ENCODE results near the gene CCDC134. TPM values are rescaled to one million over a fixed set of nuclear protein-coding genes. Genes with fewer than 3 reads are reported as not detected.

Gene CCDC134
- total and polyA plus RNA-seq, 2 of the 8 experiments (the other 6 are each of a cell fraction or from before 2014, with no cell fraction given), result 7.7 to 20.0 TPM

DNA sequence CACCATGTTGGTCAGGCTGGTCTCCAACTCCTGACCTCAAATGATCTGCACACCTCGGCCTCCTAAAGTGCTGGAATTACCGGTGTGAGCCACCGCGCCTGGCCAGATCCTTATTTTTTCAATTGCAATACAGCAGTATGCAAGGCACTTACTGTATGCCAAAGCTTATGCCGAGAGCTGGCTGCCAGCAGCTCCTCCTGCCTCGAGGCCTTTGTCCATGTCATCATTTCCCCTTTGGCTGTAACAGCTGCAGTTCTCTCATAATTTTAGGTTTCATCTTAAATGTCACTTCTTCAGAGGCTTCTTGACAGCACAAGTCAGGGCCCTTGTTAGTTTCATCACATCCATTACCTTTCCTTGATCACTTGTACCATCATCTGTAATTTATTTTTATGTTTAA lies 30.9 kb downstream of the CCDC134 start:
- Histone ChIP-seq H3K4me3 (ENCODE audit: extremely low read depth in 1 of 4, insufficient read depth in 2 of 4, low read depth in 3 of 4, low read length in 4 of 4) (no peak overlapping the region), H2BK120ac (replicated peaks; ENCODE audit: low read depth, low read length) (peak overlapping the region; percentile 11), H3K36me3 (ENCODE audit: control insufficient read depth in 2 of 4, insufficient read depth in 4 of 4, low read length in 3 of 4) (peaks cover 5 to 11% (median 8%) of the 10 kb centered on the region in 4 experiments; a peak in 7 of 8 replicates), H4K20me1 (replicated peaks in 1 of 2; ENCODE audit: control insufficient read depth in 1 of 2, insufficient read depth in 2 of 2, low read length in 2 of 2) (peaks cover 0 to 3% of the 10 kb centered on the region in 2 experiments), H3K79me2 (ENCODE audit: control insufficient read depth in 1 of 2, insufficient read depth in 2 of 2, low read length in 2 of 2) (peaks cover 14 to 29% of the 10 kb centered on the region in 2 experiments), H2AK5ac (ENCODE audit: low read depth, low read length) (0 out of 2 replicates have a peak overlapping the region, but pooled peaks have one; percentile 69), H3K9me3 (ENCODE audit: insufficient read depth in 2 of 2, low read depth in 1 of 2, low read length in 1 of 2) (no peaks in the 10 kb centered on the region), H3K18ac (ENCODE audit: extremely low read depth, low read length) (no peak overlapping the region), H3K9ac (replicated peaks in 1 of 4; ENCODE audit: extremely low read depth in 1 of 4, low read depth in 3 of 4, low read length in 3 of 4) (no peak overlapping the region), H3K4ac (replicated peaks; ENCODE audit: insufficient read length, low read depth, low read length) (no peak overlapping the region), H3K23me2 (ENCODE audit: low read depth, low read length) (peaks cover 5% of the 10 kb centered on the region), H3K23ac (ENCODE audit: insufficient read length) (no peak overlapping the region), H3K27me3 (replicated peaks in 1 of 4; ENCODE audit: control insufficient read depth in 3 of 4, extremely low read depth in 1 of 4, insufficient read depth in 3 of 4, low read length in 3 of 4) (no peaks in the 10 kb centered on the region), H3K56ac (replicated peaks; ENCODE audit: insufficient read length, low read depth, low read length) (no peak overlapping the region), H4K8ac (ENCODE audit: extremely low read depth, insufficient read depth, low read length) (no peak overlapping the region; the same call in 1 of the 2 replicates), H3K4me2 (ENCODE audit: insufficient read depth in 1 of 2, low read depth in 2 of 2, low read length in 2 of 2) (peak overlapping the region in 1 of 2 experiments; percentile 78; a peak in 1 of 4 replicates), H4K91ac (replicated peaks; ENCODE audit: insufficient read length, low read length) (no peak overlapping the region), H2BK12ac (ENCODE audit: low read depth, low read length) (no peak overlapping the region), H3K27ac (ENCODE audit: low read depth, low read length) (no peak overlapping the region), H3K4me1 (replicated peaks in 1 of 4; ENCODE audit: control insufficient read depth in 3 of 4, insufficient read depth in 4 of 4, low read length in 3 of 4) (peaks cover 0 to 8% (median 2%) of the 10 kb centered on the region in 4 experiments; a peak in 4 of 7 replicates), H3K14ac (ENCODE audit: insufficient read length) (no peak overlapping the region), H2BK5ac (ENCODE audit: low read depth, low read length) (no peak overlapping the region; the same call in 1 of the 2 replicates), H2BK20ac (ENCODE audit: low read length) (peak overlapping the region; percentile 82; the same call in 1 of the 2 replicates), H3K79me1 (ENCODE audit: low read depth, low read length) (peaks cover 6% of the 10 kb centered on the region; the same call in 1 of the 2 replicates), H4K5ac (ENCODE audit: insufficient read length, low read depth, low read length) (no peak overlapping the region), H2AFZ (ENCODE audit: low read length) (no peak overlapping the region), H2BK15ac (ENCODE audit: low read length) (no peak overlapping the region)
- FAIRE-seq, result no peak
- 92% methylated on average over 6 of the region's 6 CpGs; no CpG with 5 or more reads in 1 of the 2 experiments for WGBS, 2 experiments (ENCODE audit: extremely low coverage in 1 of 2, insufficient coverage in 1 of 2, insufficient read length in 1 of 2, insufficient replicate concordance in 2 of 2, low coverage in 1 of 2, low lambda C conversion rate in 2 of 2, missing lambda C conversion rate in 1 of 2)
- DNase-seq (ENCODE audit: low read depth in 1 of 2, low spot score in 2 of 2), result no peak
- CTCF ChIA-PET (ENCODE audit: partially characterized antibody), result interaction anchor here (1.1 to 6.0 kb wide), 4 partner anchors 15 to 133 kb away, joined by 4 to 27 read pairs (median 10); partner anchors contain the start of gene MEI1
- POLR2A ChIA-PET (ENCODE audit: partially characterized antibody), result interaction anchor here (0.7 to 8.5 kb wide), 9 partner anchors 9 to 165 kb away, joined by 3 to 85 read pairs (median 6); partner anchors contain the start of genes CCDC134, CENPM and SNU13
- TF ChIP-seq BCL11A (IDR thresholded peaks at IDR 0.05; ENCODE audit: low read depth in 2 of 2, low read length in 2 of 2) (no peak), TAF7 (optimal IDR thresholded peaks at IDR 0.05; ENCODE audit: borderline replicate concordance, low read depth, low read length) (no peak), GTF2F1 (IDR thresholded peaks at IDR 0.05; ENCODE audit: borderline replicate concordance, low read depth, low read length) (no peak), JUND (IDR thresholded peaks at IDR 0.05; ENCODE audit: low read length) (no peak), SIN3A (conservative IDR thresholded peaks at IDR 0.05 in 1 of 2, IDR thresholded peaks at IDR 0.05 in 1 of 2; ENCODE audit: low read depth in 1 of 2, low read length in 2 of 2) (no peak), TCF12 (IDR thresholded peaks at IDR 0.05; ENCODE audit: low read depth, low read length) (no peak), POLR2A (IDR thresholded peaks at IDR 0.05; ENCODE audit: control extremely low read depth in 1 of 2, low read depth in 2 of 2, low read length in 2 of 2) (no peak), CBX5 (IDR thresholded peaks at IDR 0.05; ENCODE audit: low read depth, low read length) (no peak), ATF2 (IDR thresholded peaks at IDR 0.05; ENCODE audit: low read length) (no peak), PHF8 (conservative IDR thresholded peaks at IDR 0.05; ENCODE audit: low read depth, low read length) (no peak)
- TF ChIP-seq, protein P1, sequence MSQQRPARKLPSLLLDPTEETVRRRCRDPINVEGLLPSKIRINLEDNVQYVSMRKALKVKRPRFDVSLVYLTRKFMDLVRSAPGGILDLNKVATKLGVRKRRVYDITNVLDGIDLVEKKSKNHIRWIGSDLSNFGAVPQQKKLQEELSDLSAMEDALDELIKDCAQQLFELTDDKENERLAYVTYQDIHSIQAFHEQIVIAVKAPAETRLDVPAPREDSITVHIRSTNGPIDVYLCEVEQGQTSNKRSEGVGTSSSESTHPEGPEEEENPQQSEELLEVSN (IDR thresholded peaks at IDR 0.05), result no peak

Data from H1 (cell line).